IMR-90 (cell line): ENCODE data around the gene EPHB1. TPM values are rescaled to one million over a fixed set of nuclear protein-coding genes. Genes with fewer than 3 reads are reported as not detected.

Source experiments
- ATAC-seq: fragments of 200-7000 bp; cut with Tn5 transposase; 2 replicates; pipeline ENCODE4 v1.9.1; 2020; ENCODE audit warnings: low read depth, mild to moderate bottlenecking, moderate library complexity
- BruUV-seq: library from RNA; stranded (reverse); fragments of 400-500 nt; replicated peaks from 2 replicates; lab custom pipeline; 2021; lab: Mats Ljungman, UMichigan
- CTCF ChIA-PET: fragments of 300-600 bp; formaldehyde crosslinking; extraction: SDS; loops from one replicate; lab custom pipeline; 2021; ENCODE audit warnings: antibody characterized with exemption; lab: Yijun Ruan, JAX
- POLR2A ChIA-PET: fragments of 300-600 bp; sonication (Branson Sonifier 250); formaldehyde crosslinking; loops from one replicate; lab custom pipeline; 2022; ENCODE audit warnings: antibody characterized with exemption; ENCODE audit not compliant: unreplicated experiment; lab: Charles Lee
- DNase-seq: peaks from one replicate; pipeline ENCODE4 v3.0.0; 2013
- H2AFZ ChIP-seq: replicated peaks from 2 replicates; pipeline ENCODE3; 2013; ENCODE audit warnings: low read length, mild to moderate bottlenecking; ENCODE audit not compliant: poor library complexity
- H2AK5ac ChIP-seq: 2 replicates; pipeline ENCODE4 v1.6.1; 2013; ENCODE audit warnings: low read depth, low read length, inconsistent platforms
- H2AK9ac ChIP-seq: replicated peaks from 2 replicates; pipeline ENCODE3; 2013; ENCODE audit warnings: mild to moderate bottlenecking, low read depth, low read length, moderate library complexity; ENCODE audit not compliant: poor library complexity
- H2BK120ac ChIP-seq: 2 replicates; pipeline ENCODE4 v1.6.1; 2013; ENCODE audit warnings: low read depth, low read length, inconsistent platforms
- H2BK15ac ChIP-seq: 3 replicates; pipeline ENCODE4 v1.6.1; 2013; ENCODE audit warnings: low read depth, low read length, inconsistent platforms
- H2BK20ac ChIP-seq: 2 replicates; pipeline ENCODE4 v1.6.1; 2013; ENCODE audit warnings: low read depth, mild to moderate bottlenecking, inconsistent platforms, low read length, moderate library complexity
- H2BK5ac ChIP-seq: 2 replicates; pipeline ENCODE4 v1.6.1; 2013; ENCODE audit warnings: mild to moderate bottlenecking, low read depth, low read length, inconsistent platforms; ENCODE audit not compliant: poor library complexity, severe bottlenecking
- H3K14ac ChIP-seq: replicated peaks from 2 replicates; pipeline ENCODE4 v1.6.1; 2013; ENCODE audit warnings: low read depth, low read length, inconsistent platforms
- H3K18ac ChIP-seq: 2 replicates; pipeline ENCODE4 v1.6.1; 2013; ENCODE audit warnings: low read depth, low read length, control low read depth
- H3K23ac ChIP-seq: 2 replicates; pipeline ENCODE4 v1.6.1; 2013; ENCODE audit warnings: low read depth, low read length, inconsistent platforms
- H3K27ac ChIP-seq: 2 replicates; pipeline ENCODE4 v1.5.1; 2013; ENCODE audit warnings: mild to moderate bottlenecking, control low read depth, low read length; ENCODE audit not compliant: insufficient read depth
- H3K27me3 ChIP-seq: 2 replicates; pipeline ENCODE4 v1.6.1; 2013; ENCODE audit warnings: low read length; ENCODE audit not compliant: control insufficient read depth, insufficient read depth
- H3K36me3 ChIP-seq: 2 replicates; pipeline ENCODE4 v1.6.1; 2013; ENCODE audit warnings: low read length, mixed read lengths; ENCODE audit not compliant: control insufficient read depth, insufficient read depth
- H3K4ac ChIP-seq: 2 replicates; pipeline ENCODE4 v1.6.1; 2013; ENCODE audit warnings: low read depth, low read length, inconsistent platforms
- H3K4me1 ChIP-seq: 2 replicates; pipeline ENCODE4 v1.6.1; 2013; ENCODE audit warnings: low read length, mixed read lengths; ENCODE audit not compliant: control insufficient read depth, insufficient read depth
- H3K4me2 ChIP-seq: 2 replicates; pipeline ENCODE4 v1.6.1; 2013; ENCODE audit warnings: low read depth, mild to moderate bottlenecking, control low read depth, low read length, moderate library complexity
- H3K4me3 ChIP-seq: 2 replicates; pipeline ENCODE4 v1.5.1; 2013; ENCODE audit warnings: low read depth, mild to moderate bottlenecking, control low read depth, low read length, moderate library complexity; ENCODE audit not compliant: insufficient read depth
- H3K56ac ChIP-seq: 2 replicates; pipeline ENCODE4 v1.6.1; 2013; ENCODE audit warnings: low read length, inconsistent platforms; ENCODE audit not compliant: insufficient read depth; ENCODE audit errors: extremely low read depth
- H3K79me1 ChIP-seq, 2 experiments: 2 replicates each; pipeline ENCODE4 v1.6.1; 2013; ENCODE audit warnings: low read length in 2 of 2, inconsistent platforms in 1 of 2, low read depth in 1 of 2
- H3K9ac ChIP-seq: 2 replicates; pipeline ENCODE4 v1.6.1; 2013; ENCODE audit warnings: low read depth, low read length, control low read depth
- H3K9me1 ChIP-seq: 2 replicates; pipeline ENCODE4 v1.6.1; 2013; ENCODE audit warnings: low read length, inconsistent platforms; ENCODE audit not compliant: insufficient read depth
- H3K9me3 ChIP-seq: 2 replicates; pipeline ENCODE4 v1.6.1; 2013; ENCODE audit warnings: low read length; ENCODE audit not compliant: control insufficient read depth, insufficient read depth
- H4K20me1 ChIP-seq: 2 replicates; pipeline ENCODE4 v1.6.1; 2013; ENCODE audit warnings: low read length, inconsistent platforms; ENCODE audit not compliant: insufficient read depth
- H4K5ac ChIP-seq: 2 replicates; pipeline ENCODE4 v1.6.1; 2013; ENCODE audit warnings: mild to moderate bottlenecking, low read depth, low read length, control low read depth
- H4K8ac ChIP-seq, 2 experiments: 2 replicates each; pipeline ENCODE4 v1.6.1; 2013; ENCODE audit warnings: low read depth in 2 of 2, low read length in 2 of 2, control low read depth in 1 of 2, inconsistent platforms in 1 of 2
- H4K91ac ChIP-seq: 2 replicates; pipeline ENCODE4 v1.6.1; 2013; ENCODE audit warnings: low read depth, low read length, inconsistent platforms; ENCODE audit not compliant: insufficient read depth
- BHLHE40 ChIP-seq: fragments of 150-350 bp; IDR thresholded peaks from 2 replicates; pipeline ENCODE4 v1.6.1; 2016; ENCODE audit warnings: mild to moderate bottlenecking, low read depth, low read length
- CEBPB ChIP-seq: IDR thresholded peaks from 2 replicates; pipeline ENCODE4 v1.6.1; 2012; ENCODE audit warnings: low read depth, low read length, improper control_type of control experiment
- CHD1 ChIP-seq: IDR thresholded peaks from 2 replicates; pipeline ENCODE4 v1.6.1; 2012; ENCODE audit warnings: low read depth, low read length, improper control_type of control experiment
- CTCF ChIP-seq: conservative IDR thresholded peaks from 2 replicates; pipeline ENCODE4 v1.5.1; 2012; ENCODE audit warnings: mild to moderate bottlenecking, low read depth, low read length, improper control_type of control experiment
- ELK1 ChIP-seq: fragments of 150-350 bp; IDR thresholded peaks from 2 replicates; pipeline ENCODE4 v1.6.1; 2016; ENCODE audit warnings: low read depth, mild to moderate bottlenecking, low read length, moderate library complexity, borderline replicate concordance
- FOS ChIP-seq: fragments of 150-350 bp; IDR thresholded peaks from 2 replicates; pipeline ENCODE4 v1.6.1; 2016; ENCODE audit warnings: low read depth, low read length
- MAFK ChIP-seq: IDR thresholded peaks from 2 replicates; pipeline ENCODE4 v1.6.1; 2012; ENCODE audit warnings: low read depth, low read length, improper control_type of control experiment
- MAZ ChIP-seq: IDR thresholded peaks from 2 replicates; pipeline ENCODE4 v1.6.1; 2012; ENCODE audit warnings: low read depth, mild to moderate bottlenecking, low read length, improper control_type of control experiment, moderate library complexity, borderline replicate concordance
- MXI1 ChIP-seq: IDR thresholded peaks from 2 replicates; pipeline ENCODE4 v1.6.1; 2012; ENCODE audit warnings: low read depth, mild to moderate bottlenecking, low read length, moderate library complexity, borderline replicate concordance
- NFE2L2 ChIP-seq: fragments of 150-350 bp; IDR thresholded peaks from 2 replicates; pipeline ENCODE4 v1.6.1; 2016; ENCODE audit warnings: low read depth, mild to moderate bottlenecking, low read length
- POLR2A ChIP-seq: IDR thresholded peaks from 2 replicates; pipeline ENCODE4 v1.6.1; 2012; ENCODE audit warnings: mild to moderate bottlenecking, low read depth, low read length
- RAD21 ChIP-seq: IDR thresholded peaks from 2 replicates; pipeline ENCODE4 v1.6.1; 2012; ENCODE audit warnings: low read length, improper control_type of control experiment
- RCOR1 ChIP-seq: IDR thresholded peaks from 2 replicates; pipeline ENCODE4 v1.6.1; 2012; ENCODE audit warnings: mild to moderate bottlenecking, low read length, improper control_type of control experiment; ENCODE audit not compliant: insufficient replicate concordance
- RFX5 ChIP-seq: IDR thresholded peaks from 2 replicates; pipeline ENCODE4 v1.8.0; 2012; ENCODE audit warnings: low read depth, mild to moderate bottlenecking, low read length, moderate library complexity
- SMC3 ChIP-seq: fragments of 150-350 bp; IDR thresholded peaks from 2 replicates; pipeline ENCODE4 v1.6.1; 2016; ENCODE audit warnings: low read depth, mild to moderate bottlenecking, antibody characterized with exemption, low read length, moderate library complexity
- USF2 ChIP-seq: fragments of 150-350 bp; IDR thresholded peaks from 2 replicates; pipeline ENCODE4 v1.6.1; 2017; ENCODE audit warnings: mild to moderate bottlenecking, antibody characterized with exemption, low read length, low read depth
- WGBS, 2 experiments: methylation state at CpG; one replicate each; pipeline versions ENCODE4 v1.1.5 to v1.1.7; 2013; ENCODE audit warnings: missing lambda C conversion rate in 2 of 2; ENCODE audit not compliant: insufficient read length in 1 of 2; ENCODE audit errors: extremely low coverage in 2 of 2; 5-methylcytosine and 5-hydroxymethylcytosine counted together
- dilution Hi-C: fragments of 300-500 bp; cut with HindIII; formaldehyde crosslinking; loops from one replicate; pipeline ENCODE4 v1.14.3; 2018; ENCODE audit warnings: low sequenced_read_pairs; ENCODE audit not compliant: unreplicated experiment
- in situ Hi-C: fragments of 300-500 bp; cut with MboI; formaldehyde crosslinking; loops from 3 replicates; pipeline ENCODE4 v1.14.3; 2019; ENCODE audit warnings: low sequenced_read_pairs, inconsistent platforms, mixed read lengths
- intact Hi-C: fragments of 100-400 bp; cut with micrococcal nuclease; formaldehyde crosslinking; loops from 2 replicates; pipeline ENCODE4 v1.10.0; 2022
- polyA plus RNA-seq, 3 experiments: library from polyadenylated mRNA; depleted of rRNA; stranded (reverse); fragments of >200 nt; gene quantifications; 2 replicates each; pipeline ENCODE4 v1.2.3, GENCODE V29; 2012; ENCODE audit warnings: low replicate concordance in 1 of 3
- total RNA-seq: library from RNA; depleted of rRNA; stranded (reverse); fragments of >200 nt; gene quantifications from 2 replicates; pipeline ENCODE4 v1.2.3, GENCODE V29; 2012

EPHB1 gene
- total and polyA plus RNA-seq, 2 of the 4 experiments (the other 2 are of a cell fraction): 0.17 to 0.36 TPM

- no peak overlapping the region for H2AK9ac ChIP-seq
- H3K4me1 ChIP-seq: no peaks in the 10 kb centered on the region
- no peak overlapping the region for H2BK15ac ChIP-seq
- no peaks in the 10 kb centered on the region for H3K9me1 ChIP-seq
- no peak overlapping the region for H3K27ac ChIP-seq
- TF ChIP-seq POLR2A (no peak), CTCF (no peak), NFE2L2 (no peak), RFX5 (no peak), MAFK (no peak), SMC3 (no peak), RCOR1 (no peak), MAZ (no peak), MXI1 (no peak), RAD21 (no peak), USF2 (no peak), ELK1 (no peak), CEBPB (no peak), BHLHE40 (no peak), FOS (no peak), CHD1 (no peak)
- in situ Hi-C loops: no loop called here
- no peak overlapping the region for H3K56ac ChIP-seq
- H2BK20ac ChIP-seq: no peak overlapping the region
- CTCF ChIA-PET: no interaction called here
- no peaks in the 10 kb centered on the region for H3K9me3 ChIP-seq
- H3K14ac ChIP-seq: no peak overlapping the region
- no peak overlapping the region for H3K23ac ChIP-seq
- dilution Hi-C loops: no loop called here
- no peak overlapping the region for H2AK5ac ChIP-seq
- H4K91ac ChIP-seq: no peak overlapping the region
- H3K36me3 ChIP-seq: no peaks in the 10 kb centered on the region
- H3K18ac ChIP-seq: no peak overlapping the region
- BruUV-seq: no TSS peak
- no peak overlapping the region for H2AFZ ChIP-seq
- H2BK120ac ChIP-seq: no peak overlapping the region
- no peaks in the 10 kb centered on the region for H3K79me1 ChIP-seq
- H3K4me2 ChIP-seq: no peak overlapping the region
- H4K5ac ChIP-seq: no peak overlapping the region
- intact Hi-C loops: no loop called here
- H3K9ac ChIP-seq: no peak overlapping the region
- no CpG with 5 or more reads among the region's 4 CpGs for WGBS, 2 experiments
- no peaks in the 10 kb centered on the region for H4K20me1 ChIP-seq
- POLR2A ChIA-PET: no interaction called here
- DNase-seq (no peak), ATAC-seq (no peak)
- H2BK5ac ChIP-seq: no peak overlapping the region
- H4K8ac ChIP-seq: no peak overlapping the region
- H3K4me3 ChIP-seq: no peak overlapping the region
- H3K27me3 ChIP-seq: no peaks in the 10 kb centered on the region
- no peak overlapping the region for H3K4ac ChIP-seq
Observed at GRCh38 chr3:134894533-134894932, 99.5 kb downstream of the EPHB1 start.
